Measurements from ENCODE around the gene MFNG.
A peak's percentile ranks its signal among the peaks of the same experiment; 100 is the strongest.

The MFNG gene

GRCh38 chr22:37514526-37515051 is 28.4 kb upstream of the MFNG start:
- Histone ChIP-seq H3K4me3 (ENCODE audit: low read depth, low read length) (no peak overlapping the region), H3K4me1 (ENCODE audit: control insufficient read depth, insufficient read depth, low read length) (peaks cover 11% of the 10 kb centered on the region), H3K9me3 (ENCODE audit: control insufficient read depth, insufficient read depth, low read depth, low read length) (no peaks in the 10 kb centered on the region), H3K36me3 (ENCODE audit: control insufficient read depth in 2 of 2, insufficient read depth in 1 of 2, low read length in 2 of 2) (peaks cover 0 to 28% of the 10 kb centered on the region in 2 experiments; a peak in 2 of 3 replicates), H3K27ac (ENCODE audit: extremely low read depth, low read depth, low read length) (no peak overlapping the region)
- ChIA-PET CTCF (interaction anchor here (0.5 to 1.3 kb wide), 3 partner anchors 30 to 57 kb away, joined by 3 to 4 read pairs (median 3); no protein-coding TSS in a partner anchor), POLR2A (no interaction called here)
- TF ChIP-seq ZNF514 (tag by site-specific recombination; IDR thresholded peaks at IDR 0.05) (no peak), ZNF660 (tag by site-specific recombination; IDR thresholded peaks at IDR 0.05) (peak; percentile 56; the same call in 1 of the 2 replicates), ZNF510 (tag by site-specific recombination; IDR thresholded peaks at IDR 0.05; ENCODE audit: insufficient replicate concordance) (no peak), CTCF (tag by site-specific recombination; IDR thresholded peaks at IDR 0.05) (no peak), SALL2 (tag by site-specific recombination; IDR thresholded peaks at IDR 0.05; ENCODE audit: borderline replicate concordance) (no peak), AEBP2 (tag by site-specific recombination; IDR thresholded peaks at IDR 0.05; ENCODE audit: borderline replicate concordance) (no peak), SETDB1 (IDR thresholded peaks at IDR 0.05; ENCODE audit: insufficient read length, low read length) (no peak), ZNF626 (tag by site-specific recombination; IDR thresholded peaks at IDR 0.05) (no peak), RBAK (tag by site-specific recombination; IDR thresholded peaks at IDR 0.05) (no peak), SP7 (tag by site-specific recombination; IDR thresholded peaks at IDR 0.05) (peak; percentile 98), ZNF747 (tag by site-specific recombination; IDR thresholded peaks at IDR 0.05) (no peak), ZNF664 (tag by site-specific recombination; IDR thresholded peaks at IDR 0.05) (peak; percentile 68; the same call in 1 of the 2 replicates), MEIS1 (CRISPR knock-in tag; IDR thresholded peaks at IDR 0.05; ENCODE audit: borderline replicate concordance) (no peak), ZNF645 (tag by site-specific recombination; IDR thresholded peaks at IDR 0.05) (no peak), BCL11B (tag by site-specific recombination; IDR thresholded peaks at IDR 0.05; ENCODE audit: low read depth) (no peak), SP2 (tag by site-specific recombination; IDR thresholded peaks at IDR 0.05) (peak; percentile 31; the same call in 1 of the 2 replicates), ZNF704 (tag by site-specific recombination; IDR thresholded peaks at IDR 0.05) (no peak), MZF1 (tag by site-specific recombination; IDR thresholded peaks at IDR 0.05; ENCODE audit: borderline replicate concordance) (peak; percentile 74; the same call in 1 of the 2 replicates), YY1 (tag by site-specific recombination; IDR thresholded peaks at IDR 0.05) (0 out of 2 replicates have a peak, but pooled peaks have one; percentile 8), ZFP41 (tag by site-specific recombination; IDR thresholded peaks at IDR 0.05; ENCODE audit: borderline replicate concordance) (no peak), ZNF624 (tag by site-specific recombination; IDR thresholded peaks at IDR 0.05) (0 out of 2 replicates have a peak, but pooled peaks have one; percentile 11)
- TF ChIP-seq, protein P1, sequence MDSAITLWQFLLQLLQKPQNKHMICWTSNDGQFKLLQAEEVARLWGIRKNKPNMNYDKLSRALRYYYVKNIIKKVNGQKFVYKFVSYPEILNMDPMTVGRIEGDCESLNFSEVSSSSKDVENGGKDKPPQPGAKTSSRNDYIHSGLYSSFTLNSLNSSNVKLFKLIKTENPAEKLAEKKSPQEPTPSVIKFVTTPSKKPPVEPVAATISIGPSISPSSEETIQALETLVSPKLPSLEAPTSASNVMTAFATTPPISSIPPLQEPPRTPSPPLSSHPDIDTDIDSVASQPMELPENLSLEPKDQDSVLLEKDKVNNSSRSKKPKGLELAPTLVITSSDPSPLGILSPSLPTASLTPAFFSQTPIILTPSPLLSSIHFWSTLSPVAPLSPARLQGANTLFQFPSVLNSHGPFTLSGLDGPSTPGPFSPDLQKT (IDR thresholded peaks at IDR 0.05; ENCODE audit: borderline replicate concordance, low read depth, low read length) = no peak
- TF ChIP-seq, protein P2, sequence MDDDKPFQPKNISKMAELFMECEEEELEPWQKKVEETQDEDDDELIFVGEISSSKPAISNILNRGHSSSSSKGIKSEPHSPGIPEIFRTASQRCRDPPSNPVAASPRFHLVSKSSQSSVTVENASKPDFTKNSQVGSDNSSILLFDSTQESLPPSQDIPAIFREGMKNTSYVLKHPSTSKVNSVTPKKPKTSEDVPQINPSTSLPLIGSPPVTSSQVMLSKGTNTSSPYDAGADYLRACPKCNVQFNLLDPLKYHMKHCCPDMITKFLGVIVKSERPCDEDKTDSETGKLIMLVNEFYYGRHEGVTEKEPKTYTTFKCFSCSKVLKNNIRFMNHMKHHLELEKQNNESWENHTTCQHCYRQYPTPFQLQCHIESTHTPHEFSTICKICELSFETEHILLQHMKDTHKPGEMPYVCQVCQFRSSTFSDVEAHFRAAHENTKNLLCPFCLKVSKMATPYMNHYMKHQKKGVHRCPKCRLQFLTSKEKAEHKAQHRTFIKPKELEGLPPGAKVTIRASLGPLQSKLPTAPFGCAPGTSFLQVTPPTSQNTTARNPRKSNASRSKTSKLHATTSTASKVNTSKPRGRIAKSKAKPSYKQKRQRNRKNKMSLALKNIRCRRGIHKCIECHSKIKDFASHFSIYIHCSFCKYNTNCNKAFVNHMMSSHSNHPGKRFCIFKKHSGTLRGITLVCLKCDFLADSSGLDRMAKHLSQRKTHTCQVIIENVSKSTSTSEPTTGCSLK (tag by site-specific recombination; IDR thresholded peaks at IDR 0.05) = no peak
- TF ChIP-seq, protein P3, sequence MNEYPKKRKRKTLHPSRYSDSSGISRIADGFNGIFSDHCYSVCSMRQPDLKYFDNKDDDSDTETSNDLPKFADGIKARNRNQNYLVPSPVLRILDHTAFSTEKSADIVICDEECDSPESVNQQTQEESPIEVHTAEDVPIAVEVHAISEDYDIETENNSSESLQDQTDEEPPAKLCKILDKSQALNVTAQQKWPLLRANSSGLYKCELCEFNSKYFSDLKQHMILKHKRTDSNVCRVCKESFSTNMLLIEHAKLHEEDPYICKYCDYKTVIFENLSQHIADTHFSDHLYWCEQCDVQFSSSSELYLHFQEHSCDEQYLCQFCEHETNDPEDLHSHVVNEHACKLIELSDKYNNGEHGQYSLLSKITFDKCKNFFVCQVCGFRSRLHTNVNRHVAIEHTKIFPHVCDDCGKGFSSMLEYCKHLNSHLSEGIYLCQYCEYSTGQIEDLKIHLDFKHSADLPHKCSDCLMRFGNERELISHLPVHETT (tag by site-specific recombination; IDR thresholded peaks at IDR 0.05) = no peak
- TF ChIP-seq, protein P4, sequence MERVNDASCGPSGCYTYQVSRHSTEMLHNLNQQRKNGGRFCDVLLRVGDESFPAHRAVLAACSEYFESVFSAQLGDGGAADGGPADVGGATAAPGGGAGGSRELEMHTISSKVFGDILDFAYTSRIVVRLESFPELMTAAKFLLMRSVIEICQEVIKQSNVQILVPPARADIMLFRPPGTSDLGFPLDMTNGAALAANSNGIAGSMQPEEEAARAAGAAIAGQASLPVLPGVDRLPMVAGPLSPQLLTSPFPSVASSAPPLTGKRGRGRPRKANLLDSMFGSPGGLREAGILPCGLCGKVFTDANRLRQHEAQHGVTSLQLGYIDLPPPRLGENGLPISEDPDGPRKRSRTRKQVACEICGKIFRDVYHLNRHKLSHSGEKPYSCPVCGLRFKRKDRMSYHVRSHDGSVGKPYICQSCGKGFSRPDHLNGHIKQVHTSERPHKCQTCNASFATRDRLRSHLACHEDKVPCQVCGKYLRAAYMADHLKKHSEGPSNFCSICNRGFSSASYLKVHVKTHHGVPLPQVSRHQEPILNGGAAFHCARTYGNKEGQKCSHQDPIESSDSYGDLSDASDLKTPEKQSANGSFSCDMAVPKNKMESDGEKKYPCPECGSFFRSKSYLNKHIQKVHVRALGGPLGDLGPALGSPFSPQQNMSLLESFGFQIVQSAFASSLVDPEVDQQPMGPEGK (tag by site-specific recombination; IDR thresholded peaks at IDR 0.05) = no peak
